ENCODE measurements around the gene GSTO1.

GRCh38 chr10:104251443-104251842 is 3.2 kb upstream of the GSTO1 start:
- TF ChIP-seq, protein P1, sequence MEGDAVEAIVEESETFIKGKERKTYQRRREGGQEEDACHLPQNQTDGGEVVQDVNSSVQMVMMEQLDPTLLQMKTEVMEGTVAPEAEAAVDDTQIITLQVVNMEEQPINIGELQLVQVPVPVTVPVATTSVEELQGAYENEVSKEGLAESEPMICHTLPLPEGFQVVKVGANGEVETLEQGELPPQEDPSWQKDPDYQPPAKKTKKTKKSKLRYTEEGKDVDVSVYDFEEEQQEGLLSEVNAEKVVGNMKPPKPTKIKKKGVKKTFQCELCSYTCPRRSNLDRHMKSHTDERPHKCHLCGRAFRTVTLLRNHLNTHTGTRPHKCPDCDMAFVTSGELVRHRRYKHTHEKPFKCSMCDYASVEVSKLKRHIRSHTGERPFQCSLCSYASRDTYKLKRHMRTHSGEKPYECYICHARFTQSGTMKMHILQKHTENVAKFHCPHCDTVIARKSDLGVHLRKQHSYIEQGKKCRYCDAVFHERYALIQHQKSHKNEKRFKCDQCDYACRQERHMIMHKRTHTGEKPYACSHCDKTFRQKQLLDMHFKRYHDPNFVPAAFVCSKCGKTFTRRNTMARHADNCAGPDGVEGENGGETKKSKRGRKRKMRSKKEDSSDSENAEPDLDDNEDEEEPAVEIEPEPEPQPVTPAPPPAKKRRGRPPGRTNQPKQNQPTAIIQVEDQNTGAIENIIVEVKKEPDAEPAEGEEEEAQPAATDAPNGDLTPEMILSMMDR (conservative IDR thresholded peaks at IDR 0.05; ENCODE audit: low read depth in 2 of 2) = no peak
- no peak for TF ChIP-seq POLR2AphosphoS5 (IDR thresholded peaks at IDR 0.05; ENCODE audit: low read depth)
- no peak for TF ChIP-seq EZH2 (IDR thresholded peaks at IDR 0.05; ENCODE audit: low read depth, unreplicated experiment)
- TF ChIP-seq EZH2phosphoT487 (IDR thresholded peaks at IDR 0.05; ENCODE audit: unreplicated experiment) = no peak
- TF ChIP-seq ETS1 (IDR thresholded peaks at IDR 0.05) = no peak
- TF ChIP-seq, protein P2, sequence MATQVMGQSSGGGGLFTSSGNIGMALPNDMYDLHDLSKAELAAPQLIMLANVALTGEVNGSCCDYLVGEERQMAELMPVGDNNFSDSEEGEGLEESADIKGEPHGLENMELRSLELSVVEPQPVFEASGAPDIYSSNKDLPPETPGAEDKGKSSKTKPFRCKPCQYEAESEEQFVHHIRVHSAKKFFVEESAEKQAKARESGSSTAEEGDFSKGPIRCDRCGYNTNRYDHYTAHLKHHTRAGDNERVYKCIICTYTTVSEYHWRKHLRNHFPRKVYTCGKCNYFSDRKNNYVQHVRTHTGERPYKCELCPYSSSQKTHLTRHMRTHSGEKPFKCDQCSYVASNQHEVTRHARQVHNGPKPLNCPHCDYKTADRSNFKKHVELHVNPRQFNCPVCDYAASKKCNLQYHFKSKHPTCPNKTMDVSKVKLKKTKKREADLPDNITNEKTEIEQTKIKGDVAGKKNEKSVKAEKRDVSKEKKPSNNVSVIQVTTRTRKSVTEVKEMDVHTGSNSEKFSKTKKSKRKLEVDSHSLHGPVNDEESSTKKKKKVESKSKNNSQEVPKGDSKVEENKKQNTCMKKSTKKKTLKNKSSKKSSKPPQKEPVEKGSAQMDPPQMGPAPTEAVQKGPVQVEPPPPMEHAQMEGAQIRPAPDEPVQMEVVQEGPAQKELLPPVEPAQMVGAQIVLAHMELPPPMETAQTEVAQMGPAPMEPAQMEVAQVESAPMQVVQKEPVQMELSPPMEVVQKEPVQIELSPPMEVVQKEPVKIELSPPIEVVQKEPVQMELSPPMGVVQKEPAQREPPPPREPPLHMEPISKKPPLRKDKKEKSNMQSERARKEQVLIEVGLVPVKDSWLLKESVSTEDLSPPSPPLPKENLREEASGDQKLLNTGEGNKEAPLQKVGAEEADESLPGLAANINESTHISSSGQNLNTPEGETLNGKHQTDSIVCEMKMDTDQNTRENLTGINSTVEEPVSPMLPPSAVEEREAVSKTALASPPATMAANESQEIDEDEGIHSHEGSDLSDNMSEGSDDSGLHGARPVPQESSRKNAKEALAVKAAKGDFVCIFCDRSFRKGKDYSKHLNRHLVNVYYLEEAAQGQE (IDR thresholded peaks at IDR 0.05; ENCODE audit: unreplicated experiment) = no peak
- no peak for TF ChIP-seq NANOG (IDR thresholded peaks at IDR 0.05; ENCODE audit: borderline replicate concordance)
- no peak for TF ChIP-seq STAT1 (IDR thresholded peaks at IDR 0.05; ENCODE audit: unreplicated experiment)
- TF ChIP-seq CREB1 (CRISPR knock-in tag; IDR thresholded peaks at IDR 0.05; ENCODE audit: low read depth) = no peak
- no peak for TF ChIP-seq JUNB (IDR thresholded peaks at IDR 0.05; ENCODE audit: unreplicated experiment)
- TF ChIP-seq, protein P3, sequence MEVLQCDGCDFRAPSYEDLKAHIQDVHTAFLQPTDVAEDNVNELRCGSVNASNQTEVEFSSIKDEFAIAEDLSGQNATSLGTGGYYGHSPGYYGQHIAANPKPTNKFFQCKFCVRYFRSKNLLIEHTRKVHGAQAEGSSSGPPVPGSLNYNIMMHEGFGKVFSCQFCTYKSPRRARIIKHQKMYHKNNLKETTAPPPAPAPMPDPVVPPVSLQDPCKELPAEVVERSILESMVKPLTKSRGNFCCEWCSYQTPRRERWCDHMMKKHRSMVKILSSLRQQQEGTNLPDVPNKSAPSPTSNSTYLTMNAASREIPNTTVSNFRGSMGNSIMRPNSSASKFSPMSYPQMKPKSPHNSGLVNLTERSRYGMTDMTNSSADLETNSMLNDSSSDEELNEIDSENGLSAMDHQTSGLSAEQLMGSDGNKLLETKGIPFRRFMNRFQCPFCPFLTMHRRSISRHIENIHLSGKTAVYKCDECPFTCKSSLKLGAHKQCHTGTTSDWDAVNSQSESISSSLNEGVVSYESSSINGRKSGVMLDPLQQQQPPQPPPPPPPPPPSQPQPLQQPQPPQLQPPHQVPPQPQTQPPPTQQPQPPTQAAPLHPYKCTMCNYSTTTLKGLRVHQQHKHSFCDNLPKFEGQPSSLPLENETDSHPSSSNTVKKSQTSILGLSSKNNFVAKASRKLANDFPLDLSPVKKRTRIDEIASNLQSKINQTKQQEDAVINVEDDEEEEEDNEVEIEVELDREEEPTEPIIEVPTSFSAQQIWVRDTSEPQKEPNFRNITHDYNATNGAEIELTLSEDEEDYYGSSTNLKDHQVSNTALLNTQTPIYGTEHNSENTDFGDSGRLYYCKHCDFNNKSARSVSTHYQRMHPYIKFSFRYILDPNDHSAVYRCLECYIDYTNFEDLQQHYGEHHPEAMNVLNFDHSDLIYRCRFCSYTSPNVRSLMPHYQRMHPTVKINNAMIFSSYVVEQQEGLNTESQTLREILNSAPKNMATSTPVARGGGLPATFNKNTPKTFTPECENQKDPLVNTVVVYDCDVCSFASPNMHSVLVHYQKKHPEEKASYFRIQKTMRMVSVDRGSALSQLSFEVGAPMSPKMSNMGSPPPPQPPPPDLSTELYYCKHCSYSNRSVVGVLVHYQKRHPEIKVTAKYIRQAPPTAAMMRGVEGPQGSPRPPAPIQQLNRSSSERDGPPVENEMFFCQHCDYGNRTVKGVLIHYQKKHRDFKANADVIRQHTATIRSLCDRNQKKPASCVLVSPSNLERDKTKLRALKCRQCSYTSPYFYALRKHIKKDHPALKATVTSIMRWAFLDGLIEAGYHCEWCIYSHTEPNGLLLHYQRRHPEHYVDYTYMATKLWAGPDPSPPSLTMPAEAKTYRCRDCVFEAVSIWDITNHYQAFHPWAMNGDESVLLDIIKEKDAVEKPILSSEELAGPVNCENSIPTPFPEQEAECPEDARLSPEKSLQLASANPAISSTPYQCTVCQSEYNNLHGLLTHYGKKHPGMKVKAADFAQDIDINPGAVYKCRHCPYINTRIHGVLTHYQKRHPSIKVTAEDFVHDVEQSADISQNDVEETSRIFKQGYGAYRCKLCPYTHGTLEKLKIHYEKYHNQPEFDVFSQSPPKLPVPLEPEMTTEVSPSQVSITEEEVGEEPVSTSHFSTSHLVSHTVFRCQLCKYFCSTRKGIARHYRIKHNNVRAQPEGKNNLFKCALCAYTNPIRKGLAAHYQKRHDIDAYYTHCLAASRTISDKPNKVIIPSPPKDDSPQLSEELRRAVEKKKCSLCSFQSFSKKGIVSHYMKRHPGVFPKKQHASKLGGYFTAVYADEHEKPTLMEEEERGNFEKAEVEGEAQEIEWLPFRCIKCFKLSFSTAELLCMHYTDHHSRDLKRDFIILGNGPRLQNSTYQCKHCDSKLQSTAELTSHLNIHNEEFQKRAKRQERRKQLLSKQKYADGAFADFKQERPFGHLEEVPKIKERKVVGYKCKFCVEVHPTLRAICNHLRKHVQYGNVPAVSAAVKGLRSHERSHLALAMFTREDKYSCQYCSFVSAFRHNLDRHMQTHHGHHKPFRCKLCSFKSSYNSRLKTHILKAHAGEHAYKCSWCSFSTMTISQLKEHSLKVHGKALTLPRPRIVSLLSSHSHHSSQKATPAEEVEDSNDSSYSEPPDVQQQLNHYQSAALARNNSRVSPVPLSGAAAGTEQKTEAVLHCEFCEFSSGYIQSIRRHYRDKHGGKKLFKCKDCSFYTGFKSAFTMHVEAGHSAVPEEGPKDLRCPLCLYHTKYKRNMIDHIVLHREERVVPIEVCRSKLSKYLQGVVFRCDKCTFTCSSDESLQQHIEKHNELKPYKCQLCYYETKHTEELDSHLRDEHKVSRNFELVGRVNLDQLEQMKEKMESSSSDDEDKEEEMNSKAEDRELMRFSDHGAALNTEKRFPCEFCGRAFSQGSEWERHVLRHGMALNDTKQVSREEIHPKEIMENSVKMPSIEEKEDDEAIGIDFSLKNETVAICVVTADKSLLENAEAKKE (CRISPR knock-in tag; IDR thresholded peaks at IDR 0.05) = no peak
- no peak for TF ChIP-seq ZNF331 (CRISPR knock-in tag; IDR thresholded peaks at IDR 0.05; ENCODE audit: low read depth)

All from GM23338 (cell line).